Activated naive CD4-positive, alpha-beta T cell treated with Interleukin-2 at 50 U/mL for 16 hours (primary cell): ENCODE results near the gene ULK2.

Experiments used
- DNase-seq: peaks from one replicate; pipeline ENCODE4 v3.0.0-alpha.2; 2020

ULK2 gene

GRCh38 chr17:19744922-19745757 is 122.6 kb downstream of the ULK2 start:
- peak; percentile 84 for DNase-seq

DNA sequence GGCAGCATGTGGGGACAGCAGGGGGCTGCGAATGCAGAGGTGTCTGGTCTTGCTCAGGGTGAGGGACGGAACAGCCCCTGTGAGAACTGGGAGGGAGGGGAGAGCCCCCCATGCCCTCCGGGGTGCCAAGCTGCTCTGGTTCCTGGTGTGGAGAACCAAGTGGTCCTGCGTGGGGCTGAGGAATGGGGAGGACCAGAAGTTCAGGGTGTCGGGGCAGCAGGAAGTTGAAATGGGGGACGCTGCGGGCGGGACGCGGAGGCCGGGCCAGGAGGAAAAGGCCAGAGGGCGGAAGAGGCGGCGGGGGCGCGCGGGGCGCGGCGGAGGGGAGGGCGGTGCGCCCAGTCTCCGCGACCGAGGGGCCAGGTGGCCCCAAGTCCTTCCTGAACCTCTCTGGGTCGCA is 123.2 kb downstream of the ULK2 start:
- DNase-seq = no peak

DNA sequence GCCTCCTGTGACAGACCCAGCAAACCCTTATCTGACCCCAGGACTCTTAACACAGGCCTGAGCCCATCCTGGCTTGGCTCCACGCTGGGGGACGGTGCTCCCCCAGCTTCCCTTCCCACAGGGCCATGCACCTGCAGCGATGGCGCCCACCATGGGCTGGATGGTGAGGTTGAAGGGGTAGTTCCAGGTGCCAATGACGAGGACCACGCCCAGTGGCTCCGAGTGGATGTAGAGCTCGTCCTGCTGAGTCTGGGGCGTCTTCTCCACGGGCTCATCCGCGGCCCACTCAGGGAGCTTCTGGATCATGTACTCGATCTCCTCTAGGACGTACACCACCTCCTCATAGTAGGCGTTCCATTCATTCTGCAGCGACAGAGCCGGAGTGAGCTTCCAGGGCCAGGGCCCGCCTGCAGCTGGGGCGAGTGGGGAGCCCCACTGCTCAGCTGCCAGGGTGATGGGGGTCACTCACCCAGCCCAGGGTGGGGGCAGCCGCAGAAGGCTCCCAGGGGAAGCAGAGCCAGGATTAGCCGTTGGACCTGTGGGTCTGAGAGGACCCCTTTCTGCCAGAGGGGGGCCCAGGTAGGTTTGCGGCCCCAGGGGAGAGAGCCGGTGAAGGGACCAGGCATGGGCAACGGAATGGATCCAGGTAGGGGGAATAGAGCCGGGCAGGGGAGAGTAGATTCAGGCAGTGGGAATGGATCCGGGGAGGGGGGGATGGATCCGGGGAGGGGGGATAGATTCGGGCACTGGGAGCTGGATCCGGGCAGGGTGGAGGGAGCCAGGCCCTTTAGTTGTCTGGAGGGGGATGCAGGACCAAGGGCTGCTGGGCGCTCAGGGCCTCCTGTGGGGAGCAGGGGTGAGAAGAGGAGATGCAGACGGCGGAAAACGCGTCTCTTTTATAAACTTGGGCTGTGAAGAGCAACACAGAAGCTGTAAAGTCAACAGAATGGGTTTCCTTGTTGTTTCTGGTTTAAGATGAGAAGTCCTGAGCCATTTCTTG is 124.3 kb downstream of the ULK2 start:
- no peak for DNase-seq

GRCh38 chr17:19742495-19742894 is 125.2 kb downstream of the ULK2 start:
- no peak for DNase-seq

- DNase-seq = no peak
Measured at GRCh38 chr17:19741832-19742457, 125.8 kb downstream of the ULK2 start.

GRCh38 chr17:19740933-19741332 is 126.8 kb downstream of the ULK2 start:
- no peak for DNase-seq

GRCh38 chr17:19739241-19740201 is 128.2 kb downstream of the ULK2 start:
- no peak for DNase-seq

DNA sequence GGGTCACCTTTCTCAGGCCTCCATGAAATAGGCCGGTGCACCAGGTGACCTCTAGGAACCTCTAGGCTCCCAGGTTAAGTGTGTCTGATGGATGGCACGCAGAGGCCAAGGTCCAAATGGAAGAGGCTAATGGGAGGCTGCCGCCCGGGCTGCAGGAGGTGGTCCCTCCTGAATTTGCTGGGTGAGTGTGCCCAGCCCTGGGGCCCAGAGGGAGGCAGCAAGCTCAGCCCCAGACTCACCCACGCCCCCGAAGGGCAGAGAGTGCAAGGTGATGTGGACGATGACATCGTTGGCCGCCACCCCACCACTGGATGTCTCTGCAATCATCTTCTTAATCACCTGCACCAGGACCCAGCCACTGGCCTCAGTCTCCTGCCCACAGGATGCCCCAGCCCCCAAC is 129.0 kb downstream of the ULK2 start:
- no peak for DNase-seq

- no peak for DNase-seq
Measured at GRCh38 chr17:19738073-19738449, 129.7 kb downstream of the ULK2 start.

DNA sequence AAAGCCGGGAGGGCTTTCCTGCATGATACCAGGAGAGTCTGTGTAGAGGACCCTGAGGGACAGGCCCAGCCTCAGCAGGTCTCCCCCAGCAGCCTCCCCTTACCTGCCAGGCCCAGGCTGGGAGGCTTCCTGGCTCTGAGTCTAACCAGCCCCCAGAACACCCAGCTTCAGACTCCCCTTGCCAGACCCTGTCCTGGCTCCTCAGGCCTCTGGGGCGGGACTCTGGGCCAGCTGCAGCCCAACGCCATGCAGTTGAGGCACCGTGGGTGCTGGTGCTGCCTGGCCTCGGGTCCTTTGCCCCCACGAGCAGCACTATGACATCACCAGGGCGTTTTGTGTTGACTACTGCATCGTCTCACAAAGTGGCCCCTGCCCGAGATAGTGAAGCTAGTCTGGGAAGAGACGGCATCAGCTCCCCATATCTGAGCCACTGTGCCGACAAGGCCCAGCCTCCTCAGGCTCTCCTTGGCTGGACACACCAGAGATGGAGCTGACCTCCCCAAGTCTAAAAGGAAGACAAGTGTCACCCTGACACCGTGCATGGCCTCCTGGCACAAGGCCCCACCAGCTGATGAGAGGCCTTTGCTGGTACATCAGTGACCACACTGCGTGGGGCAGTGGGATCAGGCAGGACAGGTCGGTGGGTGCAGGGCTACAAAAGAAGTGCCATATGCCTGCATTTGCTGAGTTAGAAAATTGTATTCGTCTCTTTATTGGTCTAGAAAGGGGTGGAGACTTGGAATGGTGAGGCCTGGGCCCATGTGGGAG is 130.2 kb downstream of the ULK2 start:
- no peak for DNase-seq

DNA sequence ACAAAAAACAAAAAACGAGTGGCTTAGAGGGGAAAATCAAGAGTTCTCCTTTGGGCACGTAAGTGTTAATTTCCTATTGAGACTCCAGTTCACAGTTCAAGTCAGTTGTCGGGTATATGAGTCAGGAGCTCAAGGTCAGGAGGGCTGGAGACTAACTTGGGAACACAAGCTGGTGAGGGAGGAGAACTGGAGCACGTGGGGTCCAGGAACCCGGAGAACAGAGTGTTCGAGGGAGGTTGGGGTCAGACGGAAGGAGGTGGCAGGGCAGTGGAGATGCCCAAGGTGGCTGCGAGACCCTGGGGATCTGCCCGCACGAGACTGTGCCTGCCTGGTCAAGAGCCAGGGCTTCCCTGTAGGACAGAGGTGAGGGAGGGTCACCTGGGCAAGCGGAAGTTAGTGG is 131.7 kb downstream of the ULK2 start:
- DNase-seq = no peak

DNA sequence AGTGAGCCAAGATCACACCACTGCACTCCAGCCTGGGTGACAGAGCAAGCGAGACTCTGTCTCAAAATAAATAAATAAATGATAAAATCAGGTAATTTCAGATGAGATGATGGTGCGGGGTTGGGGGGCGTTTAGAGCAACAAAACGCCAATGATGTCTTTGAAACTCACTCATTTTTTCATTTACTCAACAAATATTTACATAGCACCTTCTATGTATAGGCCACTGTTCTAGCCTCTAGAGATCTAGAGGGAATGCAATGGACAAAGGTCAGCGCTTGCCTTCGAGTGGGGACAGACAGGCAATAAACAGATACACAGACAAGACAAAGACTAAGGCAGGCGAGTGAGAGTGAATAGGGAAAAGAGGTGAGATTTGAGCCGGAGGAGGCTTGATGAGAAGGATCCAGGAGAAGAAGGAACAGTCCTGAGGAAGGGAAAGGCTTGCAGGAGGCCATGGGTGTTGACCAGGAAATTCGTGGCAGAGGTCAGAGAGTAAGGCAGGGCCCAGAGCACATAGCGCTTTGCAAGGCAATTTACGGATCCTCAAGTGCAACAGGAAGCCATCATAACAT is 133.7 kb downstream of the ULK2 start:
- no peak for DNase-seq

DNA sequence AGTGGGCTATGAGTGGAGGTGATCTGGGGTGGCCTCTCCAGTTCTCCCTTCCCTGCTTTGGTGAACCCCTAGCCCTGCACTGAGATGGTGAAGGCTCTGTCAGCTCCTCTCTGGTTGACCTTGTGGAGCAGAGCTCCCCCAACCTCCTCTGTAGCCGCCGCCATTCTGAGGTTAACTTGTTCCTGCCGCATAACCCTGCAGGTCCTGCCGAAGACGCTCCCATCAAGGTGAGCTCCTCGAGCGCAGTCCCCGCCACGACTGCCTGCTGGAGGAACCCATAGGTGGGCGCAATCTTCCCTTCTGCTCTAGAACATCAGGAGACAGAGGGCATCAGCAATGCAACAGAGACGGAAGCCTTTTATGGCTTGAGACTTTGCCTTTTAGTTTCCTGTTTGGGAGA is 136.1 kb downstream of the ULK2 start:
- no peak for DNase-seq

- DNase-seq = no peak
Measured at GRCh38 chr17:19730843-19731242, 136.9 kb downstream of the ULK2 start.

DNA sequence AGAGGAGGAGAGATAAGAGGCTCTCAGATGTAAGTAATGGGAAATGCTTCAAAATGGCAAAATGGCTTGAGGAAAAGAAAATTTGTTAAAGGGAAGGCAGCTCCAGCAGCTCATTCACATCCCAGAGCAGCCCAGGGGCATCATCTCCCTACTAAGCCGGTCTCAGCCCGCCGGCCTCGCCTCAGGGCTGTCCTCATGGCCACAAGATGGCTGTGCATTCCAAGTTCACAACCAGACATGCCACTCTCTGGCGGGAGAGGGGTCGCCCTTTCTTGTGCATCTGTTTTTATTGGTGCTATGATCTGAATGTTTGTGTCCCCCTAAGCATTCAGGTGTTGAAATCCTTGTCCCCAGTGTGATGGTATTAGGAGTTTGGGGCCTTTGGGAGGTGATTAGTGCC is 137.8 kb downstream of the ULK2 start:
- no peak for DNase-seq

DNA sequence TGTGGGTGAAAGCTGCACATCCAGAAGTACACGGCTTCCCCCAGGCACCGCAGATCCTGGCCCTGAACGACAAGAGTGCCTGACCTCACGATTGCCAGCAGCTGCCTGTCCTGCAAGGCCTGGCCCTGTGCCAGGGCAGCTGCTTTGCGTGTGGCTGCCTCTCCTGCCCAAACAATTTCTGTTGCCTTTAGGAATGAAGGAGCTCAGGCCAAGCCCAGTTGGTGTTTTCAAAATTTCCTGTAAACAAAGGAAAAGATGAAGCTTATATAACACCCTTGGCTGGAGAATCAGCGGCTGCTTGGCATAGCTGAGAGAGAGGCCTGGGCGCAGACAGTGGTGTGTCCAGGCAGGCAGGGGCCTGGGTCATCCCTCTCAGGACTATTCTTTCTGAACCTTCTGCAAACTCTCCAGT is 139.6 kb downstream of the ULK2 start:
- no peak for DNase-seq

GRCh38 chr17:19727501-19728078 is 140.1 kb downstream of the ULK2 start:
- DNase-seq = no peak

- DNase-seq = no peak
Measured at GRCh38 chr17:19726631-19727376, 140.9 kb downstream of the ULK2 start.

GRCh38 chr17:19725486-19725885 is 142.2 kb downstream of the ULK2 start:
- DNase-seq = no peak
